Activated T-cell treated with anti-CD3 and anti-CD28 coated beads for 24 hours (primary cell): Measurements from ENCODE around the gene SERP1.
"Not testable (repeated sequence)": the region's sequence is repeated elsewhere in the genome, so short reads cannot be mapped to it uniquely, and the experiment has no call there.

ENCODE experiments used
- DNase-seq: peaks from one replicate; pipeline ENCODE4 v3.0.0-alpha.2; 2020; ENCODE audit warnings: low read depth

Gene SERP1

GRCh38 chr3:150538324-150539208 is 7.7 kb downstream of the SERP1 start:
- no peak for DNase-seq

GRCh38 chr3:150535204-150535603 is 11.1 kb downstream of the SERP1 start:
- DNase-seq, result no peak

GRCh38 chr3:150531775-150532174 is 14.5 kb downstream of the SERP1 start:
- no peak for DNase-seq

- no peak for DNase-seq
These were observed 17.9 kb downstream of the SERP1 start for GRCh38 chr3:150528354-150528797.

GRCh38 chr3:150527464-150528255 is 18.6 kb downstream of the SERP1 start:
- no peak for DNase-seq

GRCh38 chr3:150523538-150523937 is 22.8 kb downstream of the SERP1 start:
- DNase-seq, result no peak

GRCh38 chr3:150521463-150521862 is 24.8 kb downstream of the SERP1 start:
- no peak for DNase-seq

GRCh38 chr3:150520408-150520807 is 25.9 kb downstream of the SERP1 start:
- DNase-seq, result no peak

GRCh38 chr3:150519026-150519425 is 27.3 kb downstream of the SERP1 start:
- DNase-seq, result no peak

GRCh38 chr3:150515210-150515609 is 31.1 kb downstream of the SERP1 start:
- DNase-seq, result no peak

- DNase-seq, result no peak
These were observed 35.0 kb downstream of the SERP1 start for GRCh38 chr3:150511122-150511821.

GRCh38 chr3:150509780-150510179 is 36.5 kb downstream of the SERP1 start:
- no peak for DNase-seq

- DNase-seq, result no peak
These were observed 37.9 kb downstream of the SERP1 start for GRCh38 chr3:150508401-150508800.

GRCh38 chr3:150504483-150504882 is 41.8 kb downstream of the SERP1 start:
- DNase-seq, result no peak

- DNase-seq, result no peak
These were observed 42.7 kb downstream of the SERP1 start for GRCh38 chr3:150503402-150504099.

GRCh38 chr3:150500960-150501359 is 45.3 kb downstream of the SERP1 start:
- DNase-seq, result not testable (repeated sequence)

GRCh38 chr3:150497956-150498355 is 48.3 kb downstream of the SERP1 start:
- no peak for DNase-seq

GRCh38 chr3:150495563-150496168 is 50.6 kb downstream of the SERP1 start:
- DNase-seq, result no peak

- DNase-seq, result no peak
These were observed 51.1 kb downstream of the SERP1 start for GRCh38 chr3:150495149-150495548.

GRCh38 chr3:150494411-150494977 is 51.8 kb downstream of the SERP1 start:
- DNase-seq, result no peak
